Neutrophil (primary cell): ENCODE results near the gene ECSIT.

Experiments used
- H3K27ac ChIP-seq: fragments of 200-600 bp; sonication (generic); 2 replicates; pipeline ENCODE4 v1.5.1; 2016; ENCODE audit warnings: mild to moderate bottlenecking, moderate library complexity
- H3K27me3 ChIP-seq: fragments of 200-600 bp; sonication (generic); 2 replicates; pipeline ENCODE4 v1.6.0; 2016; ENCODE audit warnings: mild to moderate bottlenecking
- H3K36me3 ChIP-seq: fragments of 200-600 bp; sonication (generic); 2 replicates; pipeline ENCODE4 v1.5.1; 2017
- H3K4me1 ChIP-seq, 2 experiments: fragments of 200-600 bp in 1 of 2; sonication (generic) in 1 of 2; 1 replicate in 1 of 2; 2 replicates in 1 of 2; pipeline versions ENCODE4 v1.5.1 to v1.6.1; 2013 to 2016; ENCODE audit warnings: low read depth in 1 of 2, low read length in 1 of 2, mild to moderate bottlenecking in 1 of 2, moderate library complexity in 1 of 2; ENCODE audit not compliant: control insufficient read depth in 1 of 2, insufficient read depth in 1 of 2
- H3K4me3 ChIP-seq, 2 experiments: fragments of 200-600 bp in 1 of 2; sonication (generic) in 1 of 2; 1 replicate in 1 of 2; 2 replicates in 1 of 2; pipeline ENCODE4 v1.5.1; 2013 to 2016; ENCODE audit warnings: low read depth in 1 of 2, low read length in 1 of 2, mild to moderate bottlenecking in 1 of 2, moderate library complexity in 1 of 2
- H3K9me3 ChIP-seq: fragments of 200-600 bp; sonication (generic); 2 replicates; pipeline ENCODE4 v1.5.1; 2016
- TF ChIP-seq, protein P1 (sequence below): fragments of 200-600 bp; sonication (generic); IDR thresholded peaks from 2 replicates; pipeline ENCODE4 v1.5.1; 2016; ENCODE audit warnings: antibody characterized with exemption

ECSIT gene

GRCh38 chr19:11504502-11505031, 24.4 kb downstream of the ECSIT start:
- TF ChIP-seq, protein P1, sequence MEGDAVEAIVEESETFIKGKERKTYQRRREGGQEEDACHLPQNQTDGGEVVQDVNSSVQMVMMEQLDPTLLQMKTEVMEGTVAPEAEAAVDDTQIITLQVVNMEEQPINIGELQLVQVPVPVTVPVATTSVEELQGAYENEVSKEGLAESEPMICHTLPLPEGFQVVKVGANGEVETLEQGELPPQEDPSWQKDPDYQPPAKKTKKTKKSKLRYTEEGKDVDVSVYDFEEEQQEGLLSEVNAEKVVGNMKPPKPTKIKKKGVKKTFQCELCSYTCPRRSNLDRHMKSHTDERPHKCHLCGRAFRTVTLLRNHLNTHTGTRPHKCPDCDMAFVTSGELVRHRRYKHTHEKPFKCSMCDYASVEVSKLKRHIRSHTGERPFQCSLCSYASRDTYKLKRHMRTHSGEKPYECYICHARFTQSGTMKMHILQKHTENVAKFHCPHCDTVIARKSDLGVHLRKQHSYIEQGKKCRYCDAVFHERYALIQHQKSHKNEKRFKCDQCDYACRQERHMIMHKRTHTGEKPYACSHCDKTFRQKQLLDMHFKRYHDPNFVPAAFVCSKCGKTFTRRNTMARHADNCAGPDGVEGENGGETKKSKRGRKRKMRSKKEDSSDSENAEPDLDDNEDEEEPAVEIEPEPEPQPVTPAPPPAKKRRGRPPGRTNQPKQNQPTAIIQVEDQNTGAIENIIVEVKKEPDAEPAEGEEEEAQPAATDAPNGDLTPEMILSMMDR = no peak
- Histone ChIP-seq H3K4me1 (peaks cover 16 to 20% of the 10 kb centered on the region in 2 experiments), H3K27ac (peak overlapping the region; percentile 95), H3K27me3 (no peaks in the 10 kb centered on the region), H3K4me3 (peak overlapping the region; percentile 76 to 98), H3K9me3 (no peaks in the 10 kb centered on the region), H3K36me3 (no peaks in the 10 kb centered on the region)

- peaks cover 4% of the 10 kb centered on the region in 2 experiments for H3K4me1 ChIP-seq
- H3K27me3 ChIP-seq = no peaks in the 10 kb centered on the region
- TF ChIP-seq, protein P1 = no peak
- no peak overlapping the region for H3K27ac ChIP-seq
- H3K36me3 ChIP-seq = peaks cover 10% of the 10 kb centered on the region
- H3K4me3 ChIP-seq = no peak overlapping the region
- H3K9me3 ChIP-seq = no peaks in the 10 kb centered on the region
Observed at GRCh38 chr19:11499890-11500420, 29.0 kb downstream of the ECSIT start.

DNA sequence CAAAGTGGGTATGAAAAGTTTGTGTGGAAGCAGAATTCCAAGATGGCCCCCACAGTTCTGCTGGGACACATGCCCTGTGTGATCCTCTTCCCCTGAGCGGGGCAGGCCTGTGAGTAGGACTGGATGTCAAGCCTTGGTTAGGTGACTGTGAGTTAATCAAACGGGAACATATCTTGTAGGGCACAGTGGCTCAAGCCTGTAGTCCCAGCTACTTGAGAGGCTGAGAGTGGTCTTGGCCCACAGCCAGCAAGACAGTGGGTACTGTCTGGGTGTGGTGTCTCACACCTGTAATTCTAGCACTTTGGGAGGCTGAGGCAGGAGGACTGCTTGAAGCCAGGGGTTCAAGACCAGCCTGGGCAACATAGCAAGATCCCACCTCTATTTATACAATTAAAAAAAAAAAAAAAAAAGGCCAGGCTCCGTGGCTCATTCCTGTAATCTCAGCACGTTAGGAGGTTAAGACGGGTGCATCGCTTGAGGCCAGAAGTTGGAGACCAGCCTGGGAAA, 29.7 kb downstream of the ECSIT start:
- Histone ChIP-seq H3K9me3 (no peaks in the 10 kb centered on the region), H3K27ac (no peak overlapping the region), H3K4me1 (no peaks in the 10 kb centered on the region), H3K4me3 (no peak overlapping the region), H3K27me3 (no peaks in the 10 kb centered on the region), H3K36me3 (peaks cover 12% of the 10 kb centered on the region)
- TF ChIP-seq, protein P1 = no peak

- peaks cover 12% of the 10 kb centered on the region for H3K36me3 ChIP-seq
- H3K27me3 ChIP-seq = no peaks in the 10 kb centered on the region
- H3K27ac ChIP-seq = no peak overlapping the region
- no peak overlapping the region for H3K4me3 ChIP-seq
- H3K9me3 ChIP-seq = no peaks in the 10 kb centered on the region
- TF ChIP-seq, protein P1 = peak; percentile 46
- H3K4me1 ChIP-seq = no peaks in the 10 kb centered on the region
Observed at GRCh38 chr19:11496391-11497163, 32.4 kb downstream of the ECSIT start.

DNA sequence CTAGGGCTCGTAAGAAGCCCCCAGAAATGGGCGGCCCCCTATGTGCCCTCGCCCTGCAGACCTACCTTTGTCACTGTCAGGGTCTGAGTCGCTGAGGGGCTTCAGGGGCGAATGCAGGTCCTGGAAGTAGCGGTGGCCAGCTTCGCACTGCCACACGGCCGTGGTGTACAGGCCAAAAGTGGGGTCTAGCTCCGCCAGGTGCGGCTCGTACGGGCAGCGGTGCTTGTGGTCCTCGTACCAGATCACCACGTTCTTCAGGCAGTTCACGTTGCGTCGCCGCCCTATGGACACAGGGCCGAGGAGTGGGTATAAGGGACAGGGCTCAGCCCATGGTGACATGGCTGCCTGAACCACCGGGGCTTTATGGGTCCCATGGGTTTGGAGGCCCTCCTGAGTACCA, 33.0 kb downstream of the ECSIT start:
- TF ChIP-seq, protein P1 = no peak
- Histone ChIP-seq H3K27me3 (no peaks in the 10 kb centered on the region), H3K36me3 (peaks cover 12% of the 10 kb centered on the region), H3K4me3 (no peak overlapping the region), H3K4me1 (no peaks in the 10 kb centered on the region), H3K27ac (no peak overlapping the region), H3K9me3 (no peaks in the 10 kb centered on the region)
